BE2C (cell line): ENCODE data around the gene NDUFA13.
A peak's percentile ranks its signal among the peaks of the same experiment; 100 is the strongest.

Source experiments
- DNase-seq: peaks from one replicate; pipeline ENCODE4 v3.0.0-alpha.2; 2020
- H3K27me3 ChIP-seq: fragments of 250-450 bp; sonication (Bioruptor Pico); 2 replicates; pipeline ENCODE4 v1.5.1; 2020; ENCODE audit warnings: mild to moderate bottlenecking
- H3K36me3 ChIP-seq: fragments of 250-450 bp; sonication (Bioruptor Pico); 2 replicates; pipeline ENCODE4 v1.5.1; 2020; ENCODE audit warnings: mild to moderate bottlenecking
- H3K4me1 ChIP-seq: fragments of 250-450 bp; sonication (Bioruptor Pico); 2 replicates; pipeline ENCODE4 v1.5.1; 2020
- H3K4me3 ChIP-seq: 2 replicates; pipeline ENCODE4 v1.5.1; 2011; ENCODE audit warnings: low read depth, low read length
- H3K9me3 ChIP-seq: fragments of 250-450 bp; sonication (Bioruptor Pico); 2 replicates; pipeline ENCODE4 v1.5.1; 2020
- TF ChIP-seq, protein P1 (sequence below): IDR thresholded peaks from 2 replicates; pipeline ENCODE4 v1.5.1; 2012; ENCODE audit warnings: mild to moderate bottlenecking, low read depth, low read length

The NDUFA13 gene

DNA sequence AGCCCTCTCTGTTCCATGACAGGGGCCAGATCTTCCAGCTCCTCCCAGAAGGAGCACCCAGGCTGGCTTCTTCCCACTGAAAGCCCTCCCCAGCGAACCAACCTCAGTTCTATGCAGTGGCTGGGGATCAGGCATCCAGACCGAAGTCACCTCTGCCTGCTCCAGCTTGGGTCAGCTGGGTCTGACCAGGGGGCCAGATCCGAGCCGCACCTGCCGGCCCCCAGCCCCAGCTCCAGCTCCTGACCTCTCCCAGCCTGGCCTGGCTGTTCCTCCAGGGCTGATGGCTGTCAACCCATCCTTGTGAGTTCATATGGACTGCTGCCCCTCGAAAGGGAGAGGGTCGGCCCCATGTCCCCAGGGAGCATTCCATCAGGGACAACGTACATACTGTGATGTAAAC is 8.7 kb upstream of the NDUFA13 start:
- Histone ChIP-seq H3K27me3 (no peaks in the 10 kb centered on the region), H3K9me3 (no peaks in the 10 kb centered on the region), H3K4me3 (no peak overlapping the region), H3K36me3 (peaks cover 28% of the 10 kb centered on the region), H3K4me1 (no peaks in the 10 kb centered on the region)
- no peak for DNase-seq
- TF ChIP-seq, protein P1, sequence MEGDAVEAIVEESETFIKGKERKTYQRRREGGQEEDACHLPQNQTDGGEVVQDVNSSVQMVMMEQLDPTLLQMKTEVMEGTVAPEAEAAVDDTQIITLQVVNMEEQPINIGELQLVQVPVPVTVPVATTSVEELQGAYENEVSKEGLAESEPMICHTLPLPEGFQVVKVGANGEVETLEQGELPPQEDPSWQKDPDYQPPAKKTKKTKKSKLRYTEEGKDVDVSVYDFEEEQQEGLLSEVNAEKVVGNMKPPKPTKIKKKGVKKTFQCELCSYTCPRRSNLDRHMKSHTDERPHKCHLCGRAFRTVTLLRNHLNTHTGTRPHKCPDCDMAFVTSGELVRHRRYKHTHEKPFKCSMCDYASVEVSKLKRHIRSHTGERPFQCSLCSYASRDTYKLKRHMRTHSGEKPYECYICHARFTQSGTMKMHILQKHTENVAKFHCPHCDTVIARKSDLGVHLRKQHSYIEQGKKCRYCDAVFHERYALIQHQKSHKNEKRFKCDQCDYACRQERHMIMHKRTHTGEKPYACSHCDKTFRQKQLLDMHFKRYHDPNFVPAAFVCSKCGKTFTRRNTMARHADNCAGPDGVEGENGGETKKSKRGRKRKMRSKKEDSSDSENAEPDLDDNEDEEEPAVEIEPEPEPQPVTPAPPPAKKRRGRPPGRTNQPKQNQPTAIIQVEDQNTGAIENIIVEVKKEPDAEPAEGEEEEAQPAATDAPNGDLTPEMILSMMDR, result no peak

DNA sequence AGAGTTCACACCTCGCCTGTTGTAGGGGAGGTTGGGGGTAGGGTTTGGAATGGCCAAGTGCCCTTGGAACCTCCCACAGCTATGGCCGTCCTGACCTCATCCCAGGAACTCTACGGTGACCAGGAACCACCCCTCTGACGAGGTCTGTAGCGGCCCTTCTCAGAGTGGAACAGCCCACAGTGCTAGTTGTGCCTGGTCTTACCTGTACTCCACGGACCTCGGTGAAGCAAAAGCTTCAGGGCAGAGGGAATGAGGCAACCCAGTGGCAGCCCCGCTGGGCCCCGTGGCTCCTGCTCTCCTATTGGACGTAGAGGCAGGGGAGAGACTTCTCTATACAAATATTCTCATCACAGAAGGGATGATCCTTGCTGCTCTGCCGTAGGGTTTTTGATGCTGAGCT is 7.8 kb upstream of the NDUFA13 start:
- no peak for DNase-seq
- peaks cover 19% of the 10 kb centered on the region for H3K36me3 ChIP-seq
- TF ChIP-seq, protein P1, result no peak
- H3K4me1 ChIP-seq, result no peaks in the 10 kb centered on the region
- no peaks in the 10 kb centered on the region for H3K27me3 ChIP-seq
- H3K9me3 ChIP-seq, result no peaks in the 10 kb centered on the region
- no peak overlapping the region for H3K4me3 ChIP-seq

DNA sequence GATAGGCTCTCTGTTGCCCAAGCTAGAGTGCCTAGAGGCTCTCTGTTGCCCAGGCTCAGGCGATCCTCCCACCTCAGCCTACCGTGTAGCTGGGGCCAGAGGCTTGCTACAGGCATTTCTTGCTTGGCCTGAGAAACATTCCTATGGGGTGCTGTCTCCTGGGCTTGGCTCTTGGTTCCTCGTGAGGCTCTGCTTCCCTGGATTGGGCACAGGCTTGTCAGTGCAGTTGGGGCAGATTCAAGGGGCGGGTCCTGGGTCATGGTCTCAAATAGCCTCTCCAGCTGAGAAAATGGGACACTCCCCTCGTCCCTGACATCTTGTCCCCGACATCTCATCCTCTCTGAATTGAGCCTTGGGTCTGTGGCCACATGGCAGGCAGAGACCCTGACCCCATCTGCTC is 5.6 kb upstream of the NDUFA13 start:
- H3K27me3 ChIP-seq, result no peaks in the 10 kb centered on the region
- H3K36me3 ChIP-seq, result peaks cover 8% of the 10 kb centered on the region
- no peak overlapping the region for H3K4me3 ChIP-seq
- no peak for DNase-seq
- no peaks in the 10 kb centered on the region for H3K9me3 ChIP-seq
- no peaks in the 10 kb centered on the region for H3K4me1 ChIP-seq
- TF ChIP-seq, protein P1, result no peak

DNA sequence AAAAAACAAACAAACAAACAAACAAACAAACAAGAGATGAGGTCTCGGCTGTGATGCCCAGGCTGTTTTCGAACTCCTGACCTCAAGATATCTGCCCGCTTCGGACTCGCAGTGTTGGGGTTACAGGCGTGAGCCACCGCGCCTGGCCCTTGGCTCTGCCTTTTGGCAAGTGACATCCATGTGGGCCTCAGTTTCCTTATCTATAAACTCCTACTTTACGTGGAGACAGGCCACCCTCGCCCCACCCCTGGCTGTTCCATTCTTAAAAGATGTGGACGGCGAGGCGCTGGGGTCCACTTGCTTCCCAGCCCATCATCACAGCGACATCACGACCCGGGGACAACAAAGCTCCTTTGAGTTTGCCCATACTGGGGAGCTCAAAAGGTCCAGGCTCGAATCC is 2.3 kb upstream of the NDUFA13 start:
- TF ChIP-seq, protein P1, result no peak
- no peak overlapping the region for H3K4me3 ChIP-seq
- no peaks in the 10 kb centered on the region for H3K9me3 ChIP-seq
- H3K4me1 ChIP-seq, result no peaks in the 10 kb centered on the region
- no peaks in the 10 kb centered on the region for H3K36me3 ChIP-seq
- no peaks in the 10 kb centered on the region for H3K27me3 ChIP-seq
- DNase-seq, result no peak

DNA sequence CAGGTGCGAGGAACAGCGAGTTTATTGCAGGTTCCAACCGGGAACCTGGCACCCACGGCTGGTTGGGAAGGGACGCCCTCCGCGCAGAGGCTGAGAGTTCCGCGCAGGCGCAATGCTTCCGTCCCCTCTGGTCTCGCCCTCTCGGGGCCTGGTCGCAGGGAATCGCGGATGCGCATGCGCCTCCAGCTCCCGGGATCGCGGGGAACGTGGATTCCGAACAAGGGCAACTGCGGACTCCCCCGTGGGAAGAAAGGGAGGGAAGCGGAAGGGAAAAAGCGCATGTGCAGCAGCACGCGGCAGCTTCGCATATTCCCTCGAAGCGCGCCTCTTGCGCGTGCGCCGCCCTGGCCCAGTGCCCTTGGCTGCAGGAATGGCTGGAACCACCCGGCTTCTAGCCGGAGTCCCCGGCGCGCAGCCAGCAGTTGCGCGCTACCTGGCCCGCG is 1.8 kb upstream of the NDUFA13 start:
- no peaks in the 10 kb centered on the region for H3K9me3 ChIP-seq
- no peak for DNase-seq
- no peaks in the 10 kb centered on the region for H3K27me3 ChIP-seq
- TF ChIP-seq, protein P1, result no peak
- peaks cover 2% of the 10 kb centered on the region; the same call in 1 of the 2 replicates for H3K36me3 ChIP-seq
- H3K4me1 ChIP-seq, result no peaks in the 10 kb centered on the region
- no peak overlapping the region for H3K4me3 ChIP-seq

DNA sequence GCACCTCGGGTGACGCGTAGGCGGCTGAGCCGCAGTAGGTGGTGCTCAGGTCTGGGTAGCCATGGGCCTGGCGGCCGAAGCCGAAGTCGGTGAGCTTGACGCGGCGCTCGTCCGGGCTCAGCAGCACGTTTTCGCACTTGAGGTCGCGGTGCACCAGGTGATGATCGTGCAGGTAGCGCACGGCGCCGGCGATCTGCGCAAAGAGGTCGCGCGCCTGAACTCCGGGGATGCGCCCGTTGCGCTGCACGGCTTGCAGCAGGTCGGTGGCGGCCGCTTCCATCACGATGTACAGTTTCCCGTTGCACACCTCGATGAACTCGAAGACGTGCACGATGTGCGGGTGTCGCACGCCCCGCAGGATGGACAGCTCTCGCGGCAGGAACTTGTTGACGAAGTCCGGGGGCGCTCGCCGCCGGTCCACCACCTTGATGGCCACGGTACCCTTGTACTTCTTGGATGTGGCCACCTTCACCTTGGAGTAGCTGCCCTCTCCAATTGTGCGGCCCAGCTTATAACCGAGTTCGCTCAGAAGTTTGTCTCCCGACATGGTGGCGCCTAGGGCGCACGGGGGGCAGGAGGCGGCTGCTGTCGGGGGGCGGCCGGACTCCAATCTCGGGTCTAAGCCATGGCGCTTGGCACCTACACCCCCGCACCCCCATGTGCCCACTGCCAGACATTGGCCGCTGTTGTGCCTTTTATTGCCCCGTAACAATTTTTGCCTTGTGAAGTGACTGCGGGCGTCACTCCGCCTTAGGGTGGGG is 964 bp upstream of the NDUFA13 start, which contains the start of gene TSSK6:
TSS of gene TSSK6 (minus strand) at position 668 of the 761 bp plus-strand sequence. CDS start at position 547, 121 bp downstream.
- Histone ChIP-seq H3K4me1 (no peaks in the 10 kb centered on the region), H3K4me3 (peak within 1 kb of the TSS; percentile 98), H3K27me3 (no peaks in the 10 kb centered on the region), H3K36me3 (peaks cover 7% of the 10 kb centered on the region), H3K9me3 (no peaks in the 10 kb centered on the region)
- DNase-seq, result no peak
- TF ChIP-seq, protein P1, result no peak
